ENCODE data around the gene STAP1.

DNA sequence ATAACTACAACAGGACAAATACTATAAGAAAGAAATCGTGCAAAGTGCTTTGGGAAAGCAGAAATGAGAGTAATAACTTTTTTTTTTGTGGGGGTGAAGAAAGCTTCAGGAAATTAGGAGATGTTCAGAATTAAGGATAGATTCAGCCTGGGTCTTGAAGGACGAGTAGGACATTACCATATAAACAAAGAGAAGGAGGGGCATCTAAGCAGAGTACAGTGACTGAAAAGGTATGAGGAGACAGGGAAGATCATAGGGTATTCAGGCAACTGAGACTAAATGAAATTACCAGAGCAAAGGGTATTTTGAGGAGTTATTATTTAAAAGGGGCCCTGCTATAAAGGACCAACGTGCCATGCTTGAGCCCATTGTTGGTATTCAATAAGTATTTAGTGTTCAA is 3.1 kb upstream of the STAP1 start:
- no peak for TF ChIP-seq POLR2A (IDR thresholded peaks at IDR 0.05)
- TF ChIP-seq, protein P1, sequence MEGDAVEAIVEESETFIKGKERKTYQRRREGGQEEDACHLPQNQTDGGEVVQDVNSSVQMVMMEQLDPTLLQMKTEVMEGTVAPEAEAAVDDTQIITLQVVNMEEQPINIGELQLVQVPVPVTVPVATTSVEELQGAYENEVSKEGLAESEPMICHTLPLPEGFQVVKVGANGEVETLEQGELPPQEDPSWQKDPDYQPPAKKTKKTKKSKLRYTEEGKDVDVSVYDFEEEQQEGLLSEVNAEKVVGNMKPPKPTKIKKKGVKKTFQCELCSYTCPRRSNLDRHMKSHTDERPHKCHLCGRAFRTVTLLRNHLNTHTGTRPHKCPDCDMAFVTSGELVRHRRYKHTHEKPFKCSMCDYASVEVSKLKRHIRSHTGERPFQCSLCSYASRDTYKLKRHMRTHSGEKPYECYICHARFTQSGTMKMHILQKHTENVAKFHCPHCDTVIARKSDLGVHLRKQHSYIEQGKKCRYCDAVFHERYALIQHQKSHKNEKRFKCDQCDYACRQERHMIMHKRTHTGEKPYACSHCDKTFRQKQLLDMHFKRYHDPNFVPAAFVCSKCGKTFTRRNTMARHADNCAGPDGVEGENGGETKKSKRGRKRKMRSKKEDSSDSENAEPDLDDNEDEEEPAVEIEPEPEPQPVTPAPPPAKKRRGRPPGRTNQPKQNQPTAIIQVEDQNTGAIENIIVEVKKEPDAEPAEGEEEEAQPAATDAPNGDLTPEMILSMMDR (IDR thresholded peaks at IDR 0.05), result no peak
